GM23338 (cell line): ENCODE measurements around the gene GGCX. TPM values are rescaled to one million over a fixed set of nuclear protein-coding genes. Genes with fewer than 3 reads are reported as not detected.

Source experiments
- ATAC-seq: fragments of 200-7000 bp; cut with Tn5 transposase; 3 replicates; pipeline ENCODE4 v1.9.1; 2020
- DNase-seq: peaks from one replicate; pipeline ENCODE4 v3.0.0-alpha.2; 2015; ENCODE audit warnings: low spot score
- H2AFZ ChIP-seq: fragments of 200-600 bp; sonication (generic); 2 replicates; pipeline ENCODE4 v1.8.0; 2016; ENCODE audit warnings: antibody characterized with exemption, mild to moderate bottlenecking, moderate library complexity
- H3F3A ChIP-seq: fragments of 200-600 bp; sonication (generic); replicated peaks from 2 replicates; pipeline ENCODE4 v1.8.0; 2017; ENCODE audit warnings: antibody characterized with exemption, mixed run types, low read depth
- H3K27ac ChIP-seq: fragments of 200-600 bp; sonication (generic); 2 replicates; pipeline ENCODE4 v1.6.1; 2016; ENCODE audit warnings: low read depth
- H3K27me3 ChIP-seq: fragments of 200-600 bp; sonication (generic); 2 replicates; pipeline ENCODE4 v1.8.0; 2016; ENCODE audit warnings: mild to moderate bottlenecking, mixed run types, moderate library complexity; ENCODE audit not compliant: insufficient read depth
- H3K36me3 ChIP-seq: fragments of 200-600 bp; sonication (generic); 2 replicates; pipeline ENCODE4 v1.8.0; 2016; ENCODE audit warnings: mild to moderate bottlenecking; ENCODE audit not compliant: insufficient read depth
- H3K4me1 ChIP-seq: fragments of 200-600 bp; sonication (generic); 2 replicates; pipeline ENCODE4 v1.8.0; 2016; ENCODE audit warnings: mild to moderate bottlenecking, moderate library complexity; ENCODE audit not compliant: insufficient read depth
- H3K4me2 ChIP-seq: fragments of 200-600 bp; sonication (generic); 2 replicates; pipeline ENCODE4 v1.7.1; 2017; ENCODE audit warnings: mixed run types
- H3K4me3 ChIP-seq: fragments of 200-600 bp; sonication (generic); 2 replicates; pipeline ENCODE4 v1.6.1; 2016; ENCODE audit warnings: mixed run types
- H3K79me2 ChIP-seq: fragments of 200-600 bp; sonication (generic); replicated peaks from 2 replicates; pipeline ENCODE4 v1.8.0; 2017; ENCODE audit warnings: mild to moderate bottlenecking; ENCODE audit not compliant: insufficient read depth
- H3K9me2 ChIP-seq: fragments of 200-600 bp; sonication (generic); 2 replicates; pipeline ENCODE4 v1.8.0; 2017; ENCODE audit not compliant: insufficient read depth
- H4K20me1 ChIP-seq: fragments of 200-600 bp; sonication (generic); replicated peaks from 2 replicates; pipeline ENCODE4 v1.8.0; 2017; ENCODE audit warnings: mild to moderate bottlenecking; ENCODE audit not compliant: insufficient read depth
- H3K27ac Mint-ChIP-seq: 2 replicates; pipeline ENCODE4 v1.8.0; 2020; ENCODE audit warnings: inconsistent platforms, mild to moderate bottlenecking, moderate library complexity, mixed read lengths
- H3K27me3 Mint-ChIP-seq: 3 replicates; pipeline ENCODE4 v1.8.0; 2022; ENCODE audit warnings: low read depth, mild to moderate bottlenecking, moderate library complexity, mixed read lengths, inconsistent platforms; ENCODE audit not compliant: insufficient read depth, poor library complexity
- H3K36me3 Mint-ChIP-seq: 3 replicates; pipeline ENCODE4 v1.8.0; 2021; ENCODE audit warnings: low read depth, mild to moderate bottlenecking, inconsistent platforms, moderate library complexity, mixed read lengths
- H3K4me1 Mint-ChIP-seq: 3 replicates; pipeline ENCODE4 v1.8.0; 2020; ENCODE audit warnings: mild to moderate bottlenecking, inconsistent platforms, mixed read lengths
- H3K4me3 Mint-ChIP-seq: 3 replicates; pipeline ENCODE4 v1.8.0; 2021; ENCODE audit warnings: moderate library complexity, mild to moderate bottlenecking, inconsistent platforms, mixed read lengths
- H3K9me3 Mint-ChIP-seq: 3 replicates; pipeline ENCODE4 v1.8.0; 2020; ENCODE audit warnings: moderate library complexity, mild to moderate bottlenecking, inconsistent platforms, mixed read lengths
- CREB1 ChIP-seq: fragments of 250-450 bp; sonication (Bioruptor Pico); IDR thresholded peaks from 2 replicates; pipeline ENCODE4 v1.5.0; 2020; ENCODE audit warnings: low read depth, mild to moderate bottlenecking, moderate library complexity
- CTCF ChIP-seq, 2 experiments: fragments of 200-600 bp in 1 of 2; sonication (generic) in 1 of 2; conservative IDR thresholded peaks; 2 replicates each; pipeline versions ENCODE4 v1.5.1 to v1.6.1; 2016 to 2017; ENCODE audit warnings: antibody characterized with exemption in 2 of 2, low read depth in 2 of 2, mild to moderate bottlenecking in 2 of 2, moderate library complexity in 1 of 2
- ETS1 ChIP-seq: IDR thresholded peaks from 2 replicates; pipeline ENCODE4 v1.6.1; 2016; ENCODE audit warnings: antibody characterized with exemption
- EZH2phosphoT487 ChIP-seq: fragments of 200-600 bp; sonication (generic); IDR thresholded peaks from one replicate; pipeline ENCODE4 v1.8.1; 2018; ENCODE audit warnings: antibody characterized with exemption; ENCODE audit not compliant: unreplicated experiment
- NANOG ChIP-seq: IDR thresholded peaks from 2 replicates; pipeline ENCODE4 v1.6.1; 2016; ENCODE audit warnings: antibody characterized with exemption, borderline replicate concordance
- POLR2AphosphoS5 ChIP-seq: IDR thresholded peaks from 2 replicates; pipeline ENCODE4 v1.6.1; 2016; ENCODE audit warnings: antibody characterized with exemption, low read depth
- STAT1 ChIP-seq: IDR thresholded peaks from one replicate; pipeline ENCODE4 v1.6.1; 2016; ENCODE audit warnings: antibody characterized with exemption; ENCODE audit not compliant: unreplicated experiment
- ZNF114 ChIP-seq: fragments of 250-450 bp; sonication (Bioruptor Pico); IDR thresholded peaks from 2 replicates; pipeline ENCODE4 v1.5.0; 2020; ENCODE audit warnings: mild to moderate bottlenecking, moderate library complexity
- ZNF331 ChIP-seq: fragments of 250-450 bp; sonication (Bioruptor Pico); IDR thresholded peaks from 2 replicates; pipeline ENCODE4 v1.5.0; 2020; ENCODE audit warnings: low read depth, mild to moderate bottlenecking, moderate library complexity
- polyA plus RNA-seq: library from polyadenylated mRNA; unstranded; fragments of >200 nt; fragmentation: Nextera tagmentation; extraction: Ambion mirVana; gene quantifications from 2 replicates; pipeline ENCODE4 v1.2.1, GENCODE V29; 2016
- total RNA-seq: library from RNA; depleted of rRNA; stranded (reverse); fragments of >200 nt; shearing (Covaris generic); gene quantifications from 2 replicates; pipeline ENCODE4 v1.2.3, GENCODE V29; 2014

The GGCX gene
- total and polyA plus RNA-seq, 2 experiments from 2014 or later, result 14.4 to 36.2 TPM

GRCh38 chr2:85539361-85540132 lies 21.7 kb downstream of the GGCX start:
- peaks cover 59% of the 10 kb centered on the region for H3K36me3 Mint-ChIP-seq
- Histone ChIP-seq H3K27me3 (no peaks in the 10 kb centered on the region), H3K4me2 (peak overlapping the region; percentile 96), H4K20me1 (peaks cover 38% of the 10 kb centered on the region), H3K9me2 (no peaks in the 10 kb centered on the region), H3K4me1 (peaks cover 23% of the 10 kb centered on the region), H2AFZ (no peak overlapping the region), H3K36me3 (peaks cover 48% of the 10 kb centered on the region), H3K4me3 (peak overlapping the region; percentile 92), H3K79me2 (peaks cover 47% of the 10 kb centered on the region), H3F3A (peaks cover 49% of the 10 kb centered on the region), H3K27ac (peak overlapping the region; percentile 100)
- peak overlapping the region; percentile 100 for H3K27ac Mint-ChIP-seq
- peaks cover 3% of the 10 kb centered on the region; the same call in 2 of the 3 replicates for H3K9me3 Mint-ChIP-seq
- DNase-seq (peak; percentile 61), ATAC-seq (peak; percentile 10)
- peaks cover 19% of the 10 kb centered on the region for H3K27me3 Mint-ChIP-seq
- H3K4me3 Mint-ChIP-seq, result peak overlapping the region; percentile 98
- peaks cover 48% of the 10 kb centered on the region for H3K4me1 Mint-ChIP-seq
- TF ChIP-seq POLR2AphosphoS5, result 0 out of 2 replicates have a peak, but pooled peaks have one; percentile 19
- no peak for TF ChIP-seq STAT1
- TF ChIP-seq EZH2phosphoT487, result no peak
- TF ChIP-seq CREB1 (CRISPR knock-in tag), result no peak
- no peak for TF ChIP-seq ZNF114 (CRISPR knock-in tag)
- no peak for TF ChIP-seq ETS1

GRCh38 chr2:85538507-85539360 lies 22.6 kb downstream of the GGCX start, which contains the start of gene MAT2A:
TSS of gene MAT2A (plus strand) at chr2:85539168. CDS start at chr2:85539288, 120 bp downstream.
- peaks cover 23% of the 10 kb centered on the region for H3K4me1 ChIP-seq
- H2AFZ ChIP-seq, result no peak within 1 kb of the TSS
- peaks cover 42% of the 10 kb centered on the region for H3K4me1 Mint-ChIP-seq
- peaks cover 3% of the 10 kb centered on the region; the same call in 2 of the 3 replicates for H3K9me3 Mint-ChIP-seq
- peak within 1 kb of the TSS; percentile 92 for H3K4me3 ChIP-seq
- DNase-seq (peak; percentile 96), ATAC-seq (peak; percentile 74)
- peaks cover 38% of the 10 kb centered on the region for H4K20me1 ChIP-seq
- H3K79me2 ChIP-seq, result peaks cover 47% of the 10 kb centered on the region
- H3K36me3 Mint-ChIP-seq, result peaks cover 51% of the 10 kb centered on the region
- H3K27ac Mint-ChIP-seq, result peak within 1 kb of the TSS; percentile 100
- H3K4me2 ChIP-seq, result peak within 1 kb of the TSS; percentile 96
- peaks cover 19% of the 10 kb centered on the region for H3K27me3 Mint-ChIP-seq
- no peak for TF ChIP-seq ZNF331 (CRISPR knock-in tag)
- 0 out of 2 replicates have a peak, but pooled peaks have one; percentile 5 for TF ChIP-seq CREB1 (CRISPR knock-in tag)
- peak; percentile 53 to 73 for TF ChIP-seq CTCF (conservative IDR thresholded peaks at IDR 0.05; ENCODE audit: low read depth in 2 of 2)
- TF ChIP-seq ETS1, result peak; percentile 56; the same call in 1 of the 2 replicates
- no peak for TF ChIP-seq EZH2phosphoT487
- peak; percentile 99 for TF ChIP-seq POLR2AphosphoS5
- no peak for TF ChIP-seq NANOG
- TF ChIP-seq STAT1, result no peak
- peak; percentile 100 for TF ChIP-seq ZNF114 (CRISPR knock-in tag)
- H3K9me2 ChIP-seq, result no peaks in the 10 kb centered on the region
- peak within 1 kb of the TSS; percentile 98 for H3K4me3 Mint-ChIP-seq
- peak within 1 kb of the TSS; percentile 100 for H3K27ac ChIP-seq
- H3K36me3 ChIP-seq, result peaks cover 40% of the 10 kb centered on the region
- no peaks in the 10 kb centered on the region for H3K27me3 ChIP-seq
- peaks cover 41% of the 10 kb centered on the region for H3F3A ChIP-seq
